ENCODE measurements around the gene IL1RAPL1.

GRCh38 chrX:29665532-29665931 lies 1078.3 kb downstream of the IL1RAPL1 start:
- no peak for TF ChIP-seq CTCF (IDR thresholded peaks at IDR 0.05; ENCODE audit: insufficient read depth, low read length, poor library complexity, severe bottlenecking)
- no peak for TF ChIP-seq EZH2phosphoT487 (conservative IDR thresholded peaks at IDR 0.05; ENCODE audit: low read length)
